Naive thymus-derived CD4-positive, alpha-beta T cell (primary cell): ENCODE measurements around the gene ATPAF2. TPM values are rescaled to one million over a fixed set of nuclear protein-coding genes. Genes with fewer than 3 reads are reported as not detected.

Experiments
- ATAC-seq: fragments of 150-1000 bp; cut with Tn5 transposase; 2 replicates; pipeline ENCODE4 v1.10.0; 2021; ENCODE audit warnings: mild to moderate bottlenecking, moderate library complexity
- CTCF ChIA-PET: fragments of 350-600 bp; sonication (Branson Sonifier 250); formaldehyde crosslinking; loops from one replicate; lab custom pipeline; 2021; ENCODE audit warnings: antibody characterized with exemption; lab: Charles Lee
- POLR2A ChIA-PET: fragments of 350-600 bp; sonication (Branson Sonifier 250); formaldehyde crosslinking; loops from one replicate; lab custom pipeline; 2021; ENCODE audit warnings: antibody characterized with exemption, inconsistent platforms; lab: Charles Lee
- DNase-seq, 9 donors: peaks; one replicate each; pipeline versions ENCODE4 v3.0.0 to v3.0.0-alpha.2; 2020 to 2022; ENCODE audit warnings: mixed read lengths in 1 of 9
- H3K27ac ChIP-seq: one replicate; pipeline ENCODE4 v1.7.0; 2013; ENCODE audit warnings: mild to moderate bottlenecking, low read depth, low read length, moderate library complexity
- H3K27me3 ChIP-seq, 2 donors: one replicate each; pipeline ENCODE4 v1.7.0; 2013; ENCODE audit warnings: low read length in 2 of 2, mild to moderate bottlenecking in 2 of 2, moderate library complexity in 2 of 2; ENCODE audit not compliant: control insufficient read depth in 2 of 2, insufficient read depth in 2 of 2
- H3K36me3 ChIP-seq, 3 experiments: 1 replicate in 2 of 3; 2 replicates in 1 of 3; pipeline ENCODE4 v1.7.0; 2013; ENCODE audit warnings: low read length in 3 of 3, mild to moderate bottlenecking in 3 of 3, moderate library complexity in 1 of 3; ENCODE audit not compliant: insufficient read depth in 3 of 3, control insufficient read depth in 2 of 3
- H3K4me1 ChIP-seq, 2 donors: one replicate each; pipeline ENCODE4 v1.7.0; 2013; ENCODE audit warnings: low read length in 2 of 2, mild to moderate bottlenecking in 2 of 2, moderate library complexity in 1 of 2; ENCODE audit not compliant: control insufficient read depth in 2 of 2, insufficient read depth in 2 of 2
- H3K4me3 ChIP-seq: 2 replicates; pipeline ENCODE4 v1.7.0; 2013; ENCODE audit warnings: mild to moderate bottlenecking, low read length
- H3K9me3 ChIP-seq, 3 experiments: 1 replicate in 2 of 3; 2 replicates in 1 of 3; pipeline ENCODE4 v1.7.0; 2013; ENCODE audit warnings: low read length in 3 of 3; ENCODE audit not compliant: control insufficient read depth in 2 of 3
- H3K27ac Mint-ChIP-seq, 9 donors: one replicate each; pipeline ENCODE4 v1.8.0; 2020 to 2022; ENCODE audit warnings: mixed read lengths in 9 of 9, mild to moderate bottlenecking in 8 of 9, moderate library complexity in 5 of 9, inconsistent platforms in 2 of 9
- H3K27me3 Mint-ChIP-seq, 5 donors: one replicate each; pipeline ENCODE4 v1.8.0; 2021 to 2022; ENCODE audit warnings: mixed read lengths in 5 of 5, mild to moderate bottlenecking in 1 of 5
- H3K36me3 Mint-ChIP-seq, 5 donors: one replicate each; pipeline ENCODE4 v1.8.0; 2020 to 2022; ENCODE audit warnings: mixed read lengths in 5 of 5, mild to moderate bottlenecking in 3 of 5, inconsistent platforms in 1 of 5
- H3K4me1 Mint-ChIP-seq, 7 donors: one replicate each; pipeline ENCODE4 v1.8.0; 2020 to 2022; ENCODE audit warnings: mixed read lengths in 7 of 7, mild to moderate bottlenecking in 3 of 7, inconsistent platforms in 1 of 7
- H3K4me3 Mint-ChIP-seq, 10 donors: one replicate each; pipeline ENCODE4 v1.8.0; 2020 to 2022; ENCODE audit warnings: mild to moderate bottlenecking in 10 of 10, mixed read lengths in 10 of 10, moderate library complexity in 6 of 10, inconsistent platforms in 2 of 10
- H3K9me3 Mint-ChIP-seq, 11 donors: one replicate each; pipeline ENCODE4 v1.8.0; 2020 to 2022; ENCODE audit warnings: mixed read lengths in 11 of 11, mild to moderate bottlenecking in 4 of 11, inconsistent platforms in 1 of 11, moderate library complexity in 1 of 11
- intact Hi-C, 2 donors: fragments of 100-400 bp; cut with micrococcal nuclease; formaldehyde crosslinking; loops; one replicate each; pipeline ENCODE4 v1.15.1; 2023
- polyA plus RNA-seq, 2 donors: library from polyadenylated mRNA; unstranded; fragments of 300-500 nt; fragmentation: Illumina TruSeq; gene quantifications; one replicate each; pipeline ENCODE4 v1.2.3, GENCODE V29; 2021
- total RNA-seq, 6 experiments: library from RNA in 5 of 6; stranded (reverse) in 5 of 6; gene quantifications; 1 replicate in 5 of 6; 2 replicates in 1 of 6; pipeline ENCODE4 v1.2.3 and lab custom pipeline; 2021 to 2026

The ATPAF2 gene
- total and polyA plus RNA-seq, 7 experiments from 2014 or later = 16.3 to 36.7 (median 31.4) TPM

GRCh38 chr17:17987187-17987896 is 51.6 kb downstream of the ATPAF2 start:
- no peak for DNase-seq
- H3K9me3 Mint-ChIP-seq = no peaks in the 10 kb centered on the region
- no peak overlapping the region for H3K27ac Mint-ChIP-seq
- H3K4me1 Mint-ChIP-seq = peaks cover 0 to 4% (median 0%) of the 10 kb centered on the region in 7 donors
- CTCF ChIA-PET = no interaction called here
- Histone ChIP-seq H3K36me3 (no peaks in the 10 kb centered on the region), H3K4me3 (no peak overlapping the region), H3K27me3 (no peaks in the 10 kb centered on the region), H3K9me3 (no peaks in the 10 kb centered on the region), H3K4me1 (no peaks in the 10 kb centered on the region), H3K27ac (no peak overlapping the region)
- no peak overlapping the region for H3K4me3 Mint-ChIP-seq
- no peak for ATAC-seq
- no peaks in the 10 kb centered on the region for H3K36me3 Mint-ChIP-seq
- no peaks in the 10 kb centered on the region for H3K27me3 Mint-ChIP-seq
- POLR2A ChIA-PET = no interaction called here
- intact Hi-C loops = no loop called here

GRCh38 chr17:17985555-17985954 is 53.4 kb downstream of the ATPAF2 start:
- H3K27me3 Mint-ChIP-seq = no peaks in the 10 kb centered on the region
- Histone ChIP-seq H3K27ac (no peak overlapping the region), H3K9me3 (no peaks in the 10 kb centered on the region), H3K4me3 (no peak overlapping the region), H3K27me3 (no peaks in the 10 kb centered on the region), H3K36me3 (no peaks in the 10 kb centered on the region), H3K4me1 (no peaks in the 10 kb centered on the region)
- DNase-seq (no peak), ATAC-seq (no peak)
- no peak overlapping the region for H3K27ac Mint-ChIP-seq
- peaks cover 0 to 4% (median 0%) of the 10 kb centered on the region in 7 donors for H3K4me1 Mint-ChIP-seq
- no peaks in the 10 kb centered on the region for H3K36me3 Mint-ChIP-seq
- H3K4me3 Mint-ChIP-seq = no peak overlapping the region
- ChIA-PET POLR2A (no interaction called here), CTCF (no interaction called here)
- intact Hi-C loops = no loop called here
- no peaks in the 10 kb centered on the region for H3K9me3 Mint-ChIP-seq

DNA sequence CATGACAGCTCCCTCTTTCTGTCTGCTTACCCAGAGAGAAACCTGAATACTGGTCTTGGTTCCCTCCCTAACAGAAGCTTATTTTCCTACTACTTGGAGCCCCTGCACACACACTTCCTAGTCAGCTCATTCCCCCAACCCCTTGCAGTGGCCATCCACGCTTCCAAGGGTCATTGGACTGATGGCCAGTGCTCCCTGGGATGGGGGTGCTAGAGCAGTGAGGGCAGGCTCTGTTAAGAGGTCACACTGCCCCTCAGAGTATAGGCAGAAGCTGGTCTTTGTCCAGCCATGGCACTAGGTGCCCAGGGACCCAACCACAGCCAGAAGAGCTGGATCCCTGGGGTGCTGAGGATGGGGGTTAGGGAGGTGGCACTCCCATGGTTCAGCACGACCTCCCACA is 53.8 kb downstream of the ATPAF2 start:
- Histone ChIP-seq H3K4me3 (no peak overlapping the region), H3K9me3 (no peaks in the 10 kb centered on the region), H3K27ac (no peak overlapping the region), H3K36me3 (no peaks in the 10 kb centered on the region), H3K27me3 (no peaks in the 10 kb centered on the region), H3K4me1 (no peaks in the 10 kb centered on the region)
- H3K27ac Mint-ChIP-seq = no peak overlapping the region
- peaks cover 0 to 4% (median 0%) of the 10 kb centered on the region in 7 donors for H3K4me1 Mint-ChIP-seq
- CTCF ChIA-PET = no interaction called here
- no peaks in the 10 kb centered on the region for H3K36me3 Mint-ChIP-seq
- intact Hi-C loops = no loop called here
- POLR2A ChIA-PET = no interaction called here
- ATAC-seq = no peak
- no peaks in the 10 kb centered on the region for H3K27me3 Mint-ChIP-seq
- DNase-seq = no peak
- H3K9me3 Mint-ChIP-seq = no peaks in the 10 kb centered on the region
- H3K4me3 Mint-ChIP-seq = no peak overlapping the region

DNA sequence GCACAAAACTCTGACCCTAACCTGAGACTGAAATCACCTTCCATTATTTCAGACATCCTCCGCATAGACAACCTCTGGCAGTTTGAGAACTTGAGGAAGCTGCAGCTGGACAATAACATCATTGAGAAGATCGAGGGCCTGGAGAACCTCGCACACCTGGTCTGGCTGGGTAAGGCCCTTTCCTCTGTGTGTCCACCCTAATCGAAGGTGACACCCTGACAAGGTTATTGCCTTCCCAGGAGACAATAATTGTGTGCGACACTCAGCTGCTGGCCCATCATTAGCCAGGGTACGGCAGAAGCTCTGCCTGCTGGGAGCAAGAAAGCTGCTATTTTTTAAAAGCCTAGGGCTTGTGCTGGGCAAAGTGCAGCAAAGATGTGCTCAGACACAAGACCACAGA is 55.2 kb downstream of the ATPAF2 start:
- Mint-ChIP-seq H3K27ac (no peak overlapping the region), H3K9me3 (no peaks in the 10 kb centered on the region), H3K36me3 (no peaks in the 10 kb centered on the region), H3K4me3 (no peak overlapping the region), H3K27me3 (no peaks in the 10 kb centered on the region), H3K4me1 (peaks cover 0 to 6% (median 0%) of the 10 kb centered on the region in 7 donors)
- Histone ChIP-seq H3K4me1 (no peaks in the 10 kb centered on the region), H3K4me3 (no peak overlapping the region), H3K36me3 (no peaks in the 10 kb centered on the region), H3K9me3 (no peaks in the 10 kb centered on the region), H3K27ac (no peak overlapping the region), H3K27me3 (no peaks in the 10 kb centered on the region)
- no peak for ATAC-seq
- POLR2A ChIA-PET = no interaction called here
- intact Hi-C loops = no loop called here
- CTCF ChIA-PET = interaction anchor here (1.1 kb wide), 1 partner anchor 10 kb away, joined by 3 read pairs; no protein-coding TSS in a partner anchor
- DNase-seq = no peak

DNA sequence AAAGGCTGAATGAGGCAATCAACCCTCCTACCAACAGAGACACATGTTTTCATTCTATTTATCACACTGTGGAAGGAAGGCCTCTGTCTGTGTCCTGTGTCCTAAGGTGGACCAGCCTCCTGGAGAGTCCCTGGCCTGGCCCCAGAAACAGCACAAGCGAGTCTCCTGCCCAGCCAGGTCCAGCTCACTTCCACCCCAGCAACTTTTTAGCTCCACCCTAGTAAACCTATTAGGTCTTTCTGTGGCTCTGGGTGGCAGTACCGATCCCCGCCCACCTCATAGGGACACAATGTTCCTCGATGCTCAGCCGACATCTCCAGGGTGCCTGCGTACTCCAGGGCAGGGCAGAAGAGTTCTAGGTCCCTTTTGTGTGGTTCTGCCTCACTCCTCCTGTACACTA is 55.6 kb downstream of the ATPAF2 start:
- ChIA-PET CTCF (no interaction called here), POLR2A (interaction anchor here (1.2 kb wide), 1 partner anchor 11 kb away, joined by 3 read pairs; the partner anchor contains the start of genes DRC3 and TOM1L2)
- no peak overlapping the region for H3K4me3 Mint-ChIP-seq

DNA sequence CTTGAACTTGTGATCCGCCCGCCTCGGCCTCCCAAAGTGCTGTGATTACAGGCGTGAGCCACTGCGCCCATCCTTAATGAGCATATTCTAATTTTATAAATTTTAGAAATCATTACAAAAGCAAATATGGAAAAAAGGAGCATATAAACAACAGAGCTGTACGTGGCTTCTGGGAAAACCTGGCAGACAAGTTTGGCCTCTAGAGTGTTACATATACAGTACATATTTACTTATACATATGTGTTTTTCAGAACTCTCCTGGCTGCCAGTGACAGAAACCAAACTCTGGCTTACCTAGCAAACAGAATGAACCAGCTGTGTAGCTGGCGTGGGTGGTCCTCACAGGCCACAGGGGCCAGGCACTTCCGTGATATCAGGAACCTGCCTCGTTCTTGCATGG is 56.2 kb downstream of the ATPAF2 start:
- Mint-ChIP-seq H3K9me3 (no peaks in the 10 kb centered on the region), H3K27me3 (no peaks in the 10 kb centered on the region), H3K36me3 (no peaks in the 10 kb centered on the region), H3K27ac (no peak overlapping the region), H3K4me1 (peaks cover 0 to 7% (median 0%) of the 10 kb centered on the region in 7 donors), H3K4me3 (no peak overlapping the region)
- Histone ChIP-seq H3K27ac (no peak overlapping the region), H3K36me3 (no peaks in the 10 kb centered on the region), H3K4me1 (no peaks in the 10 kb centered on the region), H3K27me3 (no peaks in the 10 kb centered on the region), H3K4me3 (no peak overlapping the region), H3K9me3 (no peaks in the 10 kb centered on the region)
- no peak for DNase-seq
- POLR2A ChIA-PET = interaction anchor here (1.2 kb wide), 1 partner anchor 10 kb away, joined by 3 read pairs; the partner anchor contains the start of genes DRC3 and TOM1L2
- intact Hi-C loops = no loop called here
- CTCF ChIA-PET = interaction anchor here (0.6 to 0.7 kb wide), 2 partner anchors 11 to 50 kb away, joined by 3 read pairs; partner anchors contain the start of gene TOM1L2
- no peak for ATAC-seq

More for the DNA sequence above, 55.6 kb downstream of the ATPAF2 start:
- DNase-seq = no peak
- H3K27me3 Mint-ChIP-seq = no peaks in the 10 kb centered on the region
- no peaks in the 10 kb centered on the region for H3K36me3 Mint-ChIP-seq
- H3K9me3 Mint-ChIP-seq = no peaks in the 10 kb centered on the region
- H3K4me3 ChIP-seq = no peak overlapping the region
- no peak overlapping the region for H3K27ac ChIP-seq
- ATAC-seq = no peak
- peaks cover 0 to 7% (median 0%) of the 10 kb centered on the region in 7 donors for H3K4me1 Mint-ChIP-seq
- no peaks in the 10 kb centered on the region for H3K4me1 ChIP-seq
- intact Hi-C loops = no loop called here
- H3K27ac Mint-ChIP-seq = no peak overlapping the region
- H3K9me3 ChIP-seq = no peaks in the 10 kb centered on the region
- H3K27me3 ChIP-seq = no peaks in the 10 kb centered on the region
- H3K36me3 ChIP-seq = no peaks in the 10 kb centered on the region

- Mint-ChIP-seq H3K9me3 (no peaks in the 10 kb centered on the region), H3K27ac (no peak overlapping the region), H3K4me1 (peaks cover 0 to 7% (median 0%) of the 10 kb centered on the region in 7 donors), H3K36me3 (no peaks in the 10 kb centered on the region), H3K4me3 (no peak overlapping the region), H3K27me3 (no peaks in the 10 kb centered on the region)
- Histone ChIP-seq H3K36me3 (no peaks in the 10 kb centered on the region), H3K27ac (no peak overlapping the region), H3K4me3 (no peak overlapping the region), H3K4me1 (no peaks in the 10 kb centered on the region), H3K27me3 (no peaks in the 10 kb centered on the region), H3K9me3 (no peaks in the 10 kb centered on the region)
- no peak for DNase-seq
- ChIA-PET CTCF (interaction anchor here (0.6 kb wide), 1 partner anchor 25 kb away, joined by 4 read pairs; no protein-coding TSS in a partner anchor), POLR2A (no interaction called here)
- ATAC-seq = no peak
- intact Hi-C loops = no loop called here
These were observed 57.6 kb downstream of the ATPAF2 start for GRCh38 chr17:17981330-17981729.
